Articular chondrocyte of knee joint (primary cell): ENCODE data around the gene SF3A2. TPM values are rescaled to one million over a fixed set of nuclear protein-coding genes. Genes with fewer than 3 reads are reported as not detected.

Experiments used
- small RNA-seq: library from RNA; depleted of rRNA; stranded (forward); fragments of <200 nt; gene quantifications from one replicate; pipeline ENCODE3, GENCODE V24; 2012
- total RNA-seq: library from RNA; depleted of rRNA; stranded (reverse); fragments of >200 nt; gene quantifications from 2 replicates; pipeline ENCODE4 v1.2.3, GENCODE V29; 2012

The SF3A2 gene
- total RNA-seq: 18.3 and 20.9 TPM in 2 replicates

GRCh38 chr19:2236314-2237050, at the start of gene SF3A2, which contains the start of gene PLEKHJ1:
TSS of gene SF3A2 (plus strand) at chr19:2236824. CDS start at chr19:2243419, 6,595 bp downstream.
TSS of gene PLEKHJ1 (minus strand) at chr19:2236329. CDS start at chr19:2236248, 81 bp downstream.

GRCh38 chr19:2249010-2249866, 12.6 kb downstream of the SF3A2 start, which contains the start of gene AMH:
TSS of gene AMH (plus strand) at chr19:2249323. CDS start at chr19:2249333, 10 bp downstream.

GRCh38 chr19:2255982-2256685, 19.5 kb downstream of the SF3A2 start, which contains the start of gene JSRP1:
TSS of gene JSRP1 (minus strand) at chr19:2256417. CDS start at chr19:2255314, 1,103 bp downstream.

GRCh38 chr19:2282062-2282861, 45.6 kb downstream of the SF3A2 start, which contains the start of gene PEAK3:
TSS of gene PEAK3 (minus strand) at chr19:2282175. CDS start at chr19:2280931, 1,244 bp downstream.

Small RNA genes lying within 50 kb of the gene (small RNA-seq; reads per million reads assigned to genes)
- not detected for gene MIR1227

Other genes with a start within 250 kb of the SF3A2 start
- gene BTBD2, start 221.1 kb upstream of the SF3A2 start, total RNA-seq: 47.0 and 55.0 TPM in 2 replicates
- 41.4 and 53.4 TPM in 2 replicates for gene MKNK2, start 185.6 kb upstream of the SF3A2 start, total RNA-seq
- 22.6 and 22.9 TPM in 2 replicates for gene MOB3A, start 140.5 kb upstream of the SF3A2 start, total RNA-seq
- gene IZUMO4, start 139.9 kb upstream of the SF3A2 start, total RNA-seq: 0.43 and 0.78 TPM in 2 replicates
- 85.0 and 97.7 TPM in 2 replicates for gene AP3D1, start 85.3 kb upstream of the SF3A2 start, total RNA-seq
- 5.2 and 5.5 TPM in 2 replicates for gene DOT1L, start 72.9 kb upstream of the SF3A2 start, total RNA-seq
- 22.7 TPM in 2 replicates for gene PLEKHJ1, start 495 bp upstream of the SF3A2 start, total RNA-seq
- 0.22 and 1.2 TPM in 2 replicates for gene AMH, start 12.5 kb downstream of the SF3A2 start, total RNA-seq
- gene JSRP1, start 19.6 kb downstream of the SF3A2 start, total RNA-seq: not detected in 2 replicates
- gene PEAK3, start 45.4 kb downstream of the SF3A2 start, total RNA-seq: not detected in 2 replicates
- gene LINGO3, start 71.3 kb downstream of the SF3A2 start, total RNA-seq: not detected in 2 replicates
- 63.5 and 98.4 TPM in 2 replicates for gene LSM7, start 91.8 kb downstream of the SF3A2 start, total RNA-seq
- 23.0 and 24.5 TPM in 2 replicates for gene SPPL2B, start 91.9 kb downstream of the SF3A2 start, total RNA-seq
- not detected in 2 replicates for gene TMPRSS9, start 123.4 kb downstream of the SF3A2 start, total RNA-seq
- 22.7 and 24.2 TPM in 2 replicates for gene TIMM13, start 190.8 kb downstream of the SF3A2 start, total RNA-seq
- 40.8 and 41.8 TPM in 2 replicates for gene LMNB2, start 220.1 kb downstream of the SF3A2 start, total RNA-seq
- 34.3 and 34.8 TPM in 2 replicates for gene GADD45B, start 239.3 kb downstream of the SF3A2 start, total RNA-seq